GM21381 (cell line): ENCODE results near the gene STPG1.

Experiments used
- ATAC-seq: cut with Tn5 transposase; IDR thresholded peaks from one replicate; pipeline ENCODE4 v1.9.1; 2021; ENCODE audit warnings: mild to moderate bottlenecking, moderate library complexity; ENCODE audit not compliant: unreplicated experiment

STPG1 gene

GRCh38 chr1:24373710-24374109, 39.9 kb downstream of the STPG1 start:
- no peak for ATAC-seq

GRCh38 chr1:24373044-24373443, 40.5 kb downstream of the STPG1 start:
- ATAC-seq, result no peak

GRCh38 chr1:24369801-24370200, 43.8 kb downstream of the STPG1 start:
- ATAC-seq, result no peak

- no peak for ATAC-seq
Measured at GRCh38 chr1:24369199-24369598, 44.4 kb downstream of the STPG1 start.

- ATAC-seq, result no peak
Measured at GRCh38 chr1:24366707-24367106, 46.9 kb downstream of the STPG1 start.

GRCh38 chr1:24364975-24365678, 48.5 kb downstream of the STPG1 start:
- ATAC-seq, result no peak

- no peak for ATAC-seq
Measured at GRCh38 chr1:24364605-24364974, 49.0 kb downstream of the STPG1 start.

GRCh38 chr1:24363994-24364393, 49.6 kb downstream of the STPG1 start:
- no peak for ATAC-seq

GRCh38 chr1:24362982-24363614, 50.5 kb downstream of the STPG1 start:
- no peak for ATAC-seq

- no peak for ATAC-seq
Measured at GRCh38 chr1:24362396-24362795, 51.2 kb downstream of the STPG1 start.

- no peak for ATAC-seq
Measured at GRCh38 chr1:24361811-24362210, 51.8 kb downstream of the STPG1 start.

- ATAC-seq, result no peak
Measured at GRCh38 chr1:24360681-24361080, 52.9 kb downstream of the STPG1 start.

- no peak for ATAC-seq
Measured at GRCh38 chr1:24357038-24357437, 56.5 kb downstream of the STPG1 start.

- no peak for ATAC-seq
Measured at GRCh38 chr1:24355466-24355865, 58.1 kb downstream of the STPG1 start.

GRCh38 chr1:24353292-24353891, 60.2 kb downstream of the STPG1 start:
- no peak for ATAC-seq

- ATAC-seq, result no peak
Measured at GRCh38 chr1:24351918-24352627, 61.5 kb downstream of the STPG1 start.

GRCh38 chr1:24351247-24351646, 62.3 kb downstream of the STPG1 start:
- ATAC-seq, result no peak

GRCh38 chr1:24349891-24350290, 63.7 kb downstream of the STPG1 start:
- no peak for ATAC-seq

- no peak for ATAC-seq
Measured at GRCh38 chr1:24348196-24348595, 65.4 kb downstream of the STPG1 start.

GRCh38 chr1:24347159-24347934, 66.2 kb downstream of the STPG1 start:
- ATAC-seq, result no peak

GRCh38 chr1:24345334-24345733, 68.2 kb downstream of the STPG1 start:
- ATAC-seq, result no peak
